Measurements from ENCODE around the gene LHFPL3. TPM values are rescaled to one million over a fixed set of nuclear protein-coding genes. Genes with fewer than 3 reads are reported as not detected.

The LHFPL3 gene
- total RNA-seq, 1 experiment from 2014 or later: not detected

DNA sequence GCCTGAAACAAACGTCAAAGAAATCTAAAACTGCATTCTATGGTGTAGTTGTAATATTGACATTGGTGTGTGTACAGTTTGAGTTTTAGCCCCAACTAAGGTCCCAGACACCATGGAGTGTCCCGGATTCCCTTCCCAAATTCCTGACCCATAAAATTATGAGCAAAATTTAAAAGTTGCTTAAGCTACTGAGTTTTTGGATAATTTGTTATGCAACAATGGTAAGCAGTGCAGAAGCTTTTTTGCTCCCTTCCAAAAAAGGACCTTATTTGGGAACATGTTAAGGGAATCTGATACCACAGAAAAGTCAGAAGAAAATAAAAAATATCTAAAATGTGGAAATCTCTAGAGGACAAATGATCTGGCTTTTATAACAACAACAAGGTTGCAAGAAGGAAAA, 622.4 kb downstream of the LHFPL3 start:
- Histone ChIP-seq H3K27me3 (ENCODE audit: insufficient read depth, low read length) (no peaks in the 10 kb centered on the region), H2AK5ac (ENCODE audit: insufficient read length, low read length) (no peak overlapping the region), H3T11ph (ENCODE audit: low read length) (no peak overlapping the region), H3K56ac (ENCODE audit: insufficient read length, low read depth, low read length) (no peak overlapping the region), H3K14ac (ENCODE audit: insufficient read depth, low read length) (no peak overlapping the region), H2BK20ac (ENCODE audit: low read depth, low read length, poor library complexity, severe bottlenecking) (no peak overlapping the region), H3K4ac (ENCODE audit: low read depth, low read length) (no peak overlapping the region), H3K4me1 (ENCODE audit: insufficient read depth, low read length) (no peaks in the 10 kb centered on the region), H2BK15ac (ENCODE audit: low read depth, low read length) (no peak overlapping the region), H3K79me2 (ENCODE audit: insufficient read depth, low read length) (no peaks in the 10 kb centered on the region), H4K5ac (ENCODE audit: insufficient read length, low read depth, low read length) (no peak overlapping the region), H4K91ac (ENCODE audit: insufficient read length, low read depth, low read length) (no peak overlapping the region), H2BK5ac (ENCODE audit: insufficient read length, low read length) (no peak overlapping the region), H2BK120ac (ENCODE audit: low read depth, low read length, poor library complexity, severe bottlenecking) (no peak overlapping the region), H2BK12ac (ENCODE audit: insufficient read length, low read depth, low read length) (no peak overlapping the region), H3K23me2 (ENCODE audit: insufficient read length, low read depth, low read length, poor library complexity, severe bottlenecking) (no peaks in the 10 kb centered on the region), H3K9ac (ENCODE audit: extremely low read depth, insufficient read length, low read length) (no peak overlapping the region), H3K23ac (ENCODE audit: insufficient read length, low read depth, low read length) (no peak overlapping the region), H4K20me1 (ENCODE audit: control insufficient read depth, insufficient read depth, insufficient read length) (no peaks in the 10 kb centered on the region), H3K18ac (ENCODE audit: insufficient read length, low read depth, low read length) (no peak overlapping the region), H3K9me3 (ENCODE audit: control insufficient read depth, low read depth, low read length) (no peaks in the 10 kb centered on the region), H3K4me2 (ENCODE audit: insufficient read depth, insufficient read length, low read length) (no peak overlapping the region), H3K79me1 (ENCODE audit: insufficient read depth, low read depth, low read length, poor library complexity, severe bottlenecking) (no peaks in the 10 kb centered on the region), H3K27ac (ENCODE audit: insufficient read length, low read depth, low read length) (no peak overlapping the region), H4K8ac (replicated peaks; ENCODE audit: insufficient read length, low read depth, low read length) (no peak overlapping the region), H2AFZ (ENCODE audit: low read length) (no peak overlapping the region)
- no peak for DNase-seq
- Mint-ChIP-seq H3K4me3 (no peak overlapping the region), H3K27me3 (ENCODE audit: low read depth) (no peaks in the 10 kb centered on the region), H3K27ac (no peak overlapping the region; a peak in 1 of 7 replicates), H3K9me3 (no peaks in the 10 kb centered on the region), H3K36me3 (ENCODE audit: insufficient read depth in 1 of 3, low read depth in 3 of 3) (no peaks in the 10 kb centered on the region; a peak in 1 of 7 replicates), H3K4me1 (no peaks in the 10 kb centered on the region)
- no CpG with 5 or more reads among the region's 2 CpGs for WGBS (ENCODE audit: extremely low coverage, insufficient read length, low lambda C conversion rate)
- TF ChIP-seq, protein P1, sequence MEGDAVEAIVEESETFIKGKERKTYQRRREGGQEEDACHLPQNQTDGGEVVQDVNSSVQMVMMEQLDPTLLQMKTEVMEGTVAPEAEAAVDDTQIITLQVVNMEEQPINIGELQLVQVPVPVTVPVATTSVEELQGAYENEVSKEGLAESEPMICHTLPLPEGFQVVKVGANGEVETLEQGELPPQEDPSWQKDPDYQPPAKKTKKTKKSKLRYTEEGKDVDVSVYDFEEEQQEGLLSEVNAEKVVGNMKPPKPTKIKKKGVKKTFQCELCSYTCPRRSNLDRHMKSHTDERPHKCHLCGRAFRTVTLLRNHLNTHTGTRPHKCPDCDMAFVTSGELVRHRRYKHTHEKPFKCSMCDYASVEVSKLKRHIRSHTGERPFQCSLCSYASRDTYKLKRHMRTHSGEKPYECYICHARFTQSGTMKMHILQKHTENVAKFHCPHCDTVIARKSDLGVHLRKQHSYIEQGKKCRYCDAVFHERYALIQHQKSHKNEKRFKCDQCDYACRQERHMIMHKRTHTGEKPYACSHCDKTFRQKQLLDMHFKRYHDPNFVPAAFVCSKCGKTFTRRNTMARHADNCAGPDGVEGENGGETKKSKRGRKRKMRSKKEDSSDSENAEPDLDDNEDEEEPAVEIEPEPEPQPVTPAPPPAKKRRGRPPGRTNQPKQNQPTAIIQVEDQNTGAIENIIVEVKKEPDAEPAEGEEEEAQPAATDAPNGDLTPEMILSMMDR (conservative IDR thresholded peaks at IDR 0.05): no peak
